Stimulated activated CD8-positive, alpha-beta memory T cell treated with anti-CD3 and anti-CD28 coated beads, Interleukin-4, amount 100 ng/mL, for 1 hour (primary cell): Measurements from ENCODE around the gene AACS.
"Not testable (repeated sequence)": the region's sequence is repeated elsewhere in the genome, so short reads cannot be mapped to it uniquely, and the experiment has no call there.

Source experiments
- DNase-seq, 2 donors: peaks; one replicate each; pipeline ENCODE4 v3.0.0-alpha.2; 2020; ENCODE audit warnings: low read depth in 2 of 2, low spot score in 1 of 2

The AACS gene, protein sequence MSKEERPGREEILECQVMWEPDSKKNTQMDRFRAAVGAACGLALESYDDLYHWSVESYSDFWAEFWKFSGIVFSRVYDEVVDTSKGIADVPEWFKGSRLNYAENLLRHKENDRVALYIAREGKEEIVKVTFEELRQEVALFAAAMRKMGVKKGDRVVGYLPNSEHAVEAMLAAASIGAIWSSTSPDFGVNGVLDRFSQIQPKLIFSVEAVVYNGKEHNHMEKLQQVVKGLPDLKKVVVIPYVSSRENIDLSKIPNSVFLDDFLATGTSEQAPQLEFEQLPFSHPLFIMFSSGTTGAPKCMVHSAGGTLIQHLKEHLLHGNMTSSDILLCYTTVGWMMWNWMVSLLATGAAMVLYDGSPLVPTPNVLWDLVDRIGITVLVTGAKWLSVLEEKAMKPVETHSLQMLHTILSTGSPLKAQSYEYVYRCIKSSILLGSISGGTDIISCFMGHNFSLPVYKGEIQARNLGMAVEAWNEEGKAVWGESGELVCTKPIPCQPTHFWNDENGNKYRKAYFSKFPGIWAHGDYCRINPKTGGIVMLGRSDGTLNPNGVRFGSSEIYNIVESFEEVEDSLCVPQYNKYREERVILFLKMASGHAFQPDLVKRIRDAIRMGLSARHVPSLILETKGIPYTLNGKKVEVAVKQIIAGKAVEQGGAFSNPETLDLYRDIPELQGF

DNA sequence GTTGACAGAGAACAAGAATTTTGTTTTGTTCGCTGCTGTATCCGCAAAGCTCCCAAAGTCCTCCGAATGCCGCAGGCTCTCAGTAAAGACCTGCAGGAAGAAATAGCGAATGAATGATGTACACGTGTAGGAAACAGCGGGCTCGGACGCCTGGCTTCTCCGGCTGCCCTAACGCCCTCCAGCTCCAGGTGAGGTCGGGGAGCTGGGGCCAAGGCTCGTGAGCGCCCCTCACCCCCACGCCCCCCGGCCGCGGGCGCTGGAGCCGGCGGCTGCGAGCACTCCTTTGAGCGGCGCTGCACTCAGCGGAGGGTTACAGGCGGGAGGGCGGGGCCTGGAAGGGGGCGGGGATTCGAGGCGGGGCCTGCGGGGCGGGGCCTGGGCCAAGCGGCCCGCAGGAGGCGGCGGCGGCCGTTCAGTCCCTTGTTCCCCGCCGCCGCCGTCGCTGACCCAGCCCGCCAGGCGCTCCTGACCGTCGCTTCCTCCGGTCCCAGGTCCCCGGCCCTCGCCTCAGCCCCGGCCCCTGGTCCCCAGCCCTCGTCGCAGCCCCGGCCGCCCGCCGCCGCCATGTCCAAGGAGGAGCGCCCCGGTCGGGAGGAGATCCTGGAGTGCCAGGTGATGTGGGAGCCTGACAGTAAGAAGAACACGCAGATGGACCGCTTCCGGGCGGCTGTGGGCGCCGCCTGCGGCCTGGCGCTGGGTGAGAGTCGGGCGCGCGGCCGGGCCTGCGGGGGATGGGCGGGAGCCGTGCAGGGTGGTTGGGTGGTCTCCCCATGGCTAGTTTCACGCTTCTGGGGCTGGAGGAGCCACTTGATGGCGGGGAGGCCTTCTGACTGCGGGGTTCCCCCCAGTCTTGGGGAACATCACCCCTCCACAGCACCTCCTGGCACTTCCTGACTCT is at the start of gene AACS:
AACS (plus strand) TSS at position 415 of the 898 bp plus-strand sequence; CDS start at position 565, 150 bp downstream.
- peak; percentile 52 to 59 for DNase-seq

DNA sequence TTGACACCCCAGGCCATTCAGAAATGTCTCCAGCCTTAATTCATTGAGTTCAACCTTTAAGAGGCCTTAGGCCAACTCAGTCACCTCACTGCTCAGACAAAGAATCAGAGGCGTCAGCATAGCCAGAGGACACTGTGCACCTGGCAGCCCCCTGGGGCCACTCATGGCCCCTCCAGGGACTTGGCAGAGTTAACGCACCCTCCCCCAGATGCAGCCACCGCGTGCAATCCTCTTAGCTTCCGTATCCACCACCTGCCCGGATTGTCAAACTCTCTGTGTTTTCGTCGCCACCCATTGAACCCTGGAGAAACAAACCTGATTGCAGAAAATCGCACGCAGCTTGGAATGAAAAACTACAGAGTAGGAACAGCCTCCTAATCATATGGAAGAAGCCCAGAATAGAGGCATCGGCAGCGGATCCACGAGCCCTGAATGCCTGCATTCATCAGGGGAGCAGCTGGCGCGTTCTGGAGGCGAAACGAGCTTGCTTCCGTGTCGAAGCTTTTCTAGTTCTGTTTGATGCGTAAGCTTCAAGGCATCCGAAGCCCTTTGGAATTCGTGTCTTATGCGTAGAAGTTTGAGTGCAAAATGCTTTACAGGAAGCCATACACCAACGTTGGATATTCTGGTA is 49.4 kb upstream of the AACS start:
- no peak for DNase-seq

DNA sequence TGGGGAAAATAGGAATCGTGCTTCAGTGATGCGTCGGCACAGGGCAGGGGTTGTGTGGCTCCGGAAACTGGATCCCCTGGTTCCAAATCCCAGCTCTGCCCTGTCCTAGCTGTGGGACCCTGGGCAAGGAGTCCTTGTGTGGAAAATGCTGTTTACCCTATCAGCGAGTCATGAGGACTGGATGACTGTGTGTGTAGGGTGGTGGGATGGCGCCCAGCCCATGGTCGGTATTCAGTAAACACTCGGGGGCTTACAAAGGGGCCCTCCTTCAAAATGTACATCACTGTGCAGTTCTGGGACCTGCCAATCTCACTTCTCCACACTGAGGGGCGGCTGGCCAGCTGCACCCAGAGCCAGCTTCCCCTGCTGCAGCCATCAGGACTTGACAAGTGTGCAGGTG is 47.4 kb upstream of the AACS start:
- DNase-seq, result no peak

DNA sequence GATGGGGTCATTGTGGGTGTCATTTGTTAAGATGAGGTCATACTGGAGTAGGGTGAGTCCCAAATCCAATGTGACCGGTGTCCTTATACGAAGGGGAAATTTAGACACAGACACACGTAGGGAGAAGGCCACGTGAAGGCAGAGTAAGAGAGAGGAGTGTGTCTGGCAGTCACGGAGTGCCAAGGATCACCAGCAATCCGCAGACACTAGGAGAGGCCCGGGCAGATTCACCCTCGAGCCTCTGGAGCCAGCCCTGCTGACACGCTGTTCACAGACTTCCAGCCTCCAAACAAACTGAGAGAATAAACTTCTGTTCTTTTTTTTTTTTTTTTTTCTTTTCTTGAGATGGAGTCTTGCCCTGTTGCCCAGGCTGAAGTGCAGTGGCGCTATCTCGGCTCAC is 46.9 kb upstream of the AACS start:
- no peak for DNase-seq

DNA sequence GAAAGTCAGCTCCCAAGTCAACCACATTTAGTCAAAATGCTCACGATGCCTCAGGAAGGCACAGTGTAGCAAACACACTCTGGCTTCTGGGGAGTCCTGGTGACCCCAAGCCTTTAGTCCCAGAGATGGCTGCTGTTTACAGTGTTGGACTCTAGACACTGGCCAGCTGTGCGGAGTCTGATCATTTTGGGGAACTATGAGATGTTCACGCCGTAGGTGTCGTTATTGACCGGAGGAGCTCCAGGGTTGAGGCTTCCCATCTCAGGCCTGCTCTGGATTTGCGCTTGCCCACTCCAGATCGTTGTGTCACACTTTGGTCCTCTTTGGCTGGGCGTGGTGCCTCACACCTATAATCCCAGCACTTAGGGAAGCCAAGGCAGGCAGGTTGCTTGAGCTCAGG is 44.1 kb upstream of the AACS start:
- no peak for DNase-seq

DNA sequence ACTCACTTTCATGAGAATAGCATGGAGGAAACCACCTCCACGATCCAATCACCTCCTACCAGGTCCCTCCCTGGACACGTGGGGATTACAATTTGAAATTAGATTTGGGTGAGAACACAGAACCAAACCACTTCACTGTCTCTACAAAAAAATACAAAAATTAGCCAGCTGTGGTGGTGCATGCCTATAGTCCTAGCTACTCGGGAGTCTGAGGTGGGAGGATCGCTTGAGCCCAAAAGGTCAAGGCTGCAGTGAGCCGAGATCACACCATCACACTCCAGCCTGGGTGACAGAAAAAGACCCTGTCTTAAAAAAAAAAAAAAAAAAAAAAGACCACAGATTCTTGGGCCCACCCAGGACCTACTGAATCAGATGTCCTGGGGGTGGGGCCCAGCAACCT is 43.5 kb upstream of the AACS start:
- no peak for DNase-seq

DNA sequence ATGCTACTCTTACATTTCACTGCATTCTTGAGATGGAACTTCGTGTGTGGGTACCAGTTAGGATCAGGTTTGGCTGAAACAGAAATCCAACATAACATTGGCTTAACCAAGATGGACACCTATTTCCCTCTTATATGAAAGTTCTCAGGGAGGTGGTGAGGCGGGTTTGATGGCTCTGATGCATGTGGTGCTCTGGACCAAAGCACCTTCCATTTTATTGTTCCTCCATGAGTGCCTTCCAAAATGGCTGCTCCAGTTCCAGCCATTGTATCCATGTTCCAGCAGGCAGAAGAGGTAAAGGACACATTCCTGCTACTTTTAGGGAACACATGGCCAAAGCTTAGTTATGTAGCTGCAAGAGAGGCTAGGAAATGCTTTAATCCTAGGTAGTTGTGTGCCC is 42.2 kb upstream of the AACS start:
- DNase-seq, result no peak

DNA sequence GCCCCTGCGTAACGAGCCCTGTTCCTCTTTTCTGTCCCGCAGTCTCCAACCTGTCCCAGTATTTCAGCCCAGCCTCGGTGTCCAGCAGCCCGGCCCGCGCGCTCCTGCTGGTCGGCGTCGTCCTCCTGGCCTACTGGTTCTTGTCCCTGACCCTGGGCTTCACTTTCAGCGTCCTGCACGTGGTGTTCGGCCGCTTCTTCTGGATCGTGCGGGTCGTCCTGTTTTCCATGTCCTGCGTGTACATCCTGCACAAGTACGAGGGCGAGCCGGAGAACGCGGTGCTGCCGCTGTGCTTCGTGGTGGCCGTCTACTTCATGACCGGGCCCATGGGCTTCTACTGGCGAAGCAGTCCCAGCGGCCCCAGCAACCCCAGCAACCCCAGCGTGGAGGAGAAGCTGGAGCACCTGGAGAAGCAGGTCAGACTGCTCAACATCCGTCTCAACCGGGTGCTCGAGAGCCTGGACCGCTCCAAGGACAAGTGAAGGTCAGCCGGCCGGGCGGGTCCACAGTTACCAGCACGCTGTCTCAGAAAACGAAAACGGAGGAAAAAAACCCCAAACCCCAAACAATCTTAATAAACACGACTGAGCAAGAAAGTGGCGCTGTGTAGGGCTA is 40.2 kb upstream of the AACS start:
- no peak for DNase-seq

DNA sequence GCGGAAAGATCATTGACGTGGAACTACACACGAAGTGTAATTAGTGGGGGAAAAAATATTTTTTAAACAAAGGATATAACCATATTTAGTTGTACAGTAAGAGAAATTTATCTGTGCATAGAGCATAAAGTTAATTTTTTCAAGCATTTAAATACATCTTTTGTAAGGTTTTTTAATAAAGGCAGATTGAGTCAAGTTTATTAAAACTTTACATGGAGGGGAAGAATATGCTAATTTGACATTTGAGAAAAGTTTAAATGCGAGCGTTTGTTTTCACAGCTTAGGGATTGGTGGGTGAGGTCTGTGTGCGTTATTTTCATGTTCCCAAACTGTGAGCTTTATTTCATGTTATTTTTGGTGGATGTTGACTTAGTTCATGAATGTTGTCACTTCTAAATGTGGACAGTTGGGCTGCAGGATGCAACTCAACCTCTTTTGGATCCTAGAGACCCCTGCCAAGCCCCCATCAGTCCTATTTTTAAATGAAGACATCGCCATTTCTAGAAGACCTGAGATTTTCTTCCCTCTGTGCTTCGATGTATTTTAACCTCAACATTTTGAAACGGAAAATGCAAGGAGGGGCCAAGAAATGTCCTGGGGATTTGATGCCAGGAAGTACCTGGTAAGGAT is 39.5 kb upstream of the AACS start:
- no peak for DNase-seq

DNA sequence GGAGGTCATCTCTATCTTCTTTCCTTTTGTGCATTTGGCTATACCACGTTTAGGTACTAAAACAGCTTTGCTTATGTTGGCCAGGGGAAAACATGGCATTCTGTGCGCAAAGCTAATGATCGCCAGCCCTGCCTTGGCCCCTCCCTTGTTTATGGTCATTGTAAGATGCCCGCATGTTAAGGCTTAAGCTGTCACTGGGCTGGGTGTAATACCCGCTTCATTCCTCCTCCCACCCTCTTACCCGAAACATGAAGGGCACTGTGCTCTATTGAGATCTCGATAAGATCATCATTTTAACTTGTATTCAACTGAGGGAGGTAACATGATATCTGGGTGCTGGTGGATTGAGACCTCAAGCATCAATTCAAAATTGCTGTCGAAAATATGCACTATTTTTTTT is 37.1 kb upstream of the AACS start:
- no peak for DNase-seq

DNA sequence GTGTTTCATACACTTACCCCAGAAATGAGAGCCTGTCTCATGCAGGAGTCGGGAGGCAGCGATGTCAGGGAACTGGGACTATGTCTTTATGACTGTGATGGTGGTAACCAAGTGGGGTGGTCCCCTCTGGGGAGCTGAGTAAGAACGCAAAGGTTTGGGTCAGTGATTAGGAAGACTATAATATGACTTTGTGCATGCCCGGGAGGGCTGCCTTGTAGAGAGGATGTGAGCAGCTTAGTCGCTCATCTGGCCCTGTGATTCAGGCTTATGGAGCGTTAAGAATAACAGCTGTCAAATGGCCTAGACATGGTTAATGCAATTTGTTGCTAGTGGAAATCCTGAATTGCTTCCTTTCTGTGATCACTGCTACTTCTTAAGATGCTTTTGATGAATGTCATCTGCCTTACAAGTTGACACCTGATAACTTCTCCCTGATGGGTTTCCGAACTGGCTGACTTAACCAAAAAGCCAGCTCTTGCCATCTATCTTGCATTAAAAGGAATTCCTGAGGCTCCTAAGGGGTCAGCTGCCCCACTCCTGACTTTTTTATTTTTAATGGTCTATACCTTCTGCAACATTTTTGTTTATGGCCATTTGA is 35.4 kb upstream of the AACS start:
- DNase-seq, result no peak

DNA sequence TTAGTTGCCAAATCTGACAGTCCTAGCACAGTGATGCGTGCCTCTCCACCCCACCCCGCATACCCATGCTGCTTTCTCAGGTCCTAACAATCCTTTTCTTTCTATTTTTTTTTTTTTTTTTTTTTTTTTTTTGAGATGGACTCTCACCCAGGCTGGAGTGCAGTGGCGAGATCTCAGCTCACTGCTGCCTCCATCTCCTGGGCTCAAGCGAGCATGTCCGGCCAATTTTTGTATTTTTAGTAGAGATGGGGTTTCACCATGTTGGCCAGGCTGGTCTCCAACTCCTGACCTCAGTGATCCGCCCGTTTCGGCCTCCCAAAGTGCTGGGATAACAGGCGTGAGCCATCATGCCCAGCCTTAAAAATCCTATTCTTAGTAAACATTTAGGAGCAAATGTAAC is 33.8 kb upstream of the AACS start:
- DNase-seq, result not testable (repeated sequence)

DNA sequence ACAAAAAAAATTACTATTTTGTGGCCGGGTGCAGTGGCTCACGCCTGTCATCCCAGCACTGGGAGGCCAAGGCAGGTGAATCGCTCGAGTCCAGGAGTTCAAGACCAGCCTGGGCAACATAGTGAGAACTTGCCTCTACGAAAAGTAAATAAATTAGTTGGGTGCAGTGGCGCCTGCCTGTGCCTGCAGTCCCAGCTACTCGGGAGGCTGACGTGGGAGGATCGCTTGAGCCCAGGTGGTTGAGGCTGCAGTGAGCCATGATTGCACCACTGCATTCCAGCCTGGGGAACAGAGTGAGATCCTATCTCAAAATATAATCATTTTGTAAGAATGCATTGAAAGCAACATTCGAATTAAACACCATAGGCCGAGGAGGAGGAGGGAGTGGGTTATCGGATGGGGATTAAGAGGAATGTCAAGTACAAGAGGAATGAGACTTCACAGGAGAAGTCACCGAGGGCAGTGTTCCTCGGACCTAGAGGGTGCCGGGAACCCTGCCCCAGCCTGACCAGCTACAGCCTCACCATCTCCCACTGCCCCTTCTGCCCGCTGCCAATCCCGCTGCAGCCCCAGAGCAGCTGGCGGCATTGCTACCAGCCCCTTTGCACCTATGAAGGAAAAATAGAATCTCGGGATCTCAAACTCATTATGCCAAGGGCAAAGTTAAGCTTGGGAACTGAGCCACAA is 32.6 kb upstream of the AACS start:
- DNase-seq, result no peak

DNA sequence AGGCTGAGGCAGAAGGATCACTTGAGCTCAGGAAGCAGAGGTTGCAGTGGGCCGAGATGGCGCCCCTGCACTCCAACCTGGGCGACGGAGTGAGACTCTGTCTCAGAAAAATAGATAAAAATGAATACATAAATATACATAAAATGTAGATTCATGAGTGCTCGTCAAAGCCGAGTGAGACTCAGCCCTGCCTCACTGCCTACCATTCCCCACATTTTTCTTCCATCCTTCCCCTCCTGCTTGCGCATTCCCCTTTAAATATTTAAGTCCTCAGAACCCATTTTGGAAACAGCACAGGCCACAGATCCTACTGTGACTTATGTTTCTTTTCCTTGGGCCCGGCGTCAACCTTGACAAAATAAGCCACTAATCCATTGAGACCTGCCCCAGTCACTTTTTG is 31.9 kb upstream of the AACS start:
- no peak for DNase-seq

DNA sequence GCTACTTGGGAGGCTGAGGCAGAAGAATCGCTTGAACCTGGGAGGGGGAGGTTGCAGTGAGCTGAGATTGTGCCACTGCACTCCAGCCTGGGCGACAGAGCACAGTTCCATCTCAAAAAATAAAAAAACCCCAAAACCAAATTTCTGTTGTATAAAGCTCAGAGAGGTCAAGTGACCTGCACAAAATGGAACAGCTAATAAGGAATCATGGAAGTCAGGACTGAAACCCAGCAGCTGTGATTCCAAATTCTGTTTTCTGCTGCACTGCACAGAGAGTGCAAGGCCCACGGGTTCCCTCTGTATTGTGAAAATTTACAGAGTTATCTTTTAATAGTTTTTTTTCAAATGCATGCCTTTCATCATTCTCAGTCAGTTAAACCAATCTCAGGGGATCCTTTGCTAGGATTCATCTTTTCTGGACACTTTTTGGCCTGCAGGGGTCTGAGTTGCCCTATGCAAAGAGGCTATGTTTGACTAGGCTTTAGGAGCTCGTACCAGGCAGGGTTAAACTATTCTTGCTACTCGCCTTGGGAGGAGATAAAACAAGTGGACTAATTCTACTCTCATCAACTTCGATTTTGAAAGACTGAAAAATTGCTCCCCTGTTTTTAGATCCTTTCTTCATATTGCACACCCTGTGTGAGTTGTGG is 26.1 kb upstream of the AACS start:
- no peak for DNase-seq

DNA sequence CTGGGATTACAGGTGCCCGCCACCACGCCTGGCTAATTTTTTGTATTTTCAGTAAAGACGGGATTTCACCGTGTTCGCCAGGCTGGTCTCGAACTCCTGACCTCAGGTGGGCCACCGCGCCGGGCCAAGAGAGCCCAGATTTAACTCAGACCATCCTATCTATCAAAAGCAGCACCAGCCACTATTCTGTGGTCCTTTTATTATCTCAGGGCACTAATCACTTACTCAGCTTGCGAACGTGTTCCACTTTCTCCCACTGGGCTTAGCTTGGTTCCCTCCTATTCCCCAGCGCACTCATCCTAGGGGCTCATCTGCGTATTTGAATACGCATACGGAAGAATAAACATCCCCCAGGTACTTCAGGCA is 16.2 kb upstream of the AACS start:
- DNase-seq, result no peak

DNA sequence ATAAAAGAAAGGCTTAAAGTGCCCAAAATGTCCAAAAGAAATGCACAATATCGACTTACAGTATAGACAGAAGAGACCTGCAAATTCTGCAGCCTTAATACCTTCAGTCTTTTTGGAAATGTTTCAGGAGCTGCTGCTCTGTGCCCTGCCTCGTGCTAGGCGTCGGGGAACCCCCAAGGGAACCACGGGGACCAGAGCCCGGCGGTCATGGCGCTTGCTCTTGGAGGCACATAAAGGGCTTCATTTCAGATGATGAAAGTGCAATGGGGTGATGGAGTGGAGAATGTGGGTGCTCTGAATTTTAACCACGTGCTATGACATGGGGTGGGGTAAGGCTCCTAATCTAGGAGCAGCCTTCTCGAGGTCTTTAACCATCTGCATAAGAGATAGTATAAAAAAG is 14.8 kb upstream of the AACS start:
- no peak for DNase-seq

DNA sequence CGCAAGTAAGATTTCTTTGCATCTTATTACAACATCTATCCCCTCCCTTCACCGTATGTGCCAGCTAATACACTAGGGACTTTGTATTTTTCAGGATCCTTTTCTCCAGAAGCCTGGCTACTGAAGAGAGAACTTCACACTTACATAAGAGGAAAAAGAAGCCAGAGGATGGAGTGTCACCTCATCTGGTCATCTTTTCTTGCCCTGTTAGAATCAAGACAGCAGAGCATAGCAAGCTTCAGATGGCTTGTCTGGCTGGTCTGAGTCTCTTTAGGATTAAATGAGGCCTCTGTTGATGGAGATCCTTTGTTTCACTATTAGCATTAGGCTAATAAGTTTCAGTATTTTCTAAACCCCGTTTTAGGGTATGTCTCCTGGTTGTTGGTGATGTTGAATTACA is 14.4 kb upstream of the AACS start:
- no peak for DNase-seq

DNA sequence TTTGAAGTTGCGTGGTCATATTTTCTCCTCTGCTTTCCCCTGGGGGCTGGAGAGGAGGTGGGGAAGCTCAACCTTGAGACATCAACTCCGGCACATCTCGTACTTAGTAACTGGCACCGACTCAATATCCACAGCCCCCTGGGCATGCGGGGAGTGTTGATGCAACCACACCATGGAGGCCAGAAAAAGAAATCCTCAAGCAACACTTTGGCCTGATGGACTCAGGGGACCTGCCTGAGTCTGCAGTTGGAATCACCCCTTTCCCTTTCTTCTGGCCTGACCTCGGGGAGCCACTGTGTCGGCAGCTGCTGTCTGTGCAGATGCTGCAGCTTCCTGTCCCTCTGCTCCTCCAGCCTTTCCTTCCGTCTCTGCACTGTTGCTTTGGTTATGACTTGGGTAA is 11.4 kb upstream of the AACS start:
- no peak for DNase-seq
